GM06990 (cell line): ENCODE data around the gene MCF2L.

Experiments
- DNase-seq: peaks from one replicate; pipeline ENCODE4 v3.0.0-alpha.2; 2011; ENCODE audit not compliant: insufficient read length; ENCODE audit errors: extremely low read depth
- H3K27me3 ChIP-seq: replicated peaks from 2 replicates; pipeline ENCODE4 v1.6.0; 2011; ENCODE audit warnings: low read length; ENCODE audit not compliant: control insufficient read depth, insufficient read depth
- H3K36me3 ChIP-seq: 2 replicates; pipeline ENCODE4 v1.5.1; 2011; ENCODE audit warnings: low read length; ENCODE audit not compliant: control insufficient read depth, insufficient read depth
- H3K4me3 ChIP-seq: replicated peaks from 2 replicates; pipeline ENCODE4 v1.5.1; 2011; ENCODE audit warnings: low read depth, mild to moderate bottlenecking, control low read depth, low read length
- TF ChIP-seq, protein P1 (sequence below): IDR thresholded peaks from 2 replicates; pipeline ENCODE4 v1.5.1; 2011; ENCODE audit warnings: low read length, control low read depth, mild to moderate bottlenecking, inconsistent platforms; ENCODE audit not compliant: insufficient read depth, poor library complexity, severe bottlenecking

Gene MCF2L

DNA sequence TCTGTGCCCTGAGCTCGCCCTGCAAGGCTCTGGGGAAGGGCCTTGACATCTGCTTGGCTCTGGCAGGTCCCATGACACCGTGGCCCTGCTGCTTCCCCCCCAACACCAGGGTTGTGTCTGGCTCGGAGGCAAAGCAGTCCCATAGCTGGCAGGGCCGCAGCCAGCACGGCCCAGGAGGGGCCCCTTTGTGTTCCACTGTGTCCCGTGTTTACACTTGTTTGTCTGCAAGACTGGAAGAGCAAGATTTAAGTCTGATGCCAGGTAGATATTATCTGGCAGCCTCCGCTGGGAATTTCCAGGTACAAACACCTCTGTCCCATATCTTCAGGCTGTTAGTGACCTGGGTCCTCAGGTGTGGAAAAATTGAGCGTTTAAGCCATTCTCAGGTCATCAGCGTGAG lies 44.3 kb downstream of the MCF2L start:
- DNase-seq = no peak
- TF ChIP-seq, protein P1, sequence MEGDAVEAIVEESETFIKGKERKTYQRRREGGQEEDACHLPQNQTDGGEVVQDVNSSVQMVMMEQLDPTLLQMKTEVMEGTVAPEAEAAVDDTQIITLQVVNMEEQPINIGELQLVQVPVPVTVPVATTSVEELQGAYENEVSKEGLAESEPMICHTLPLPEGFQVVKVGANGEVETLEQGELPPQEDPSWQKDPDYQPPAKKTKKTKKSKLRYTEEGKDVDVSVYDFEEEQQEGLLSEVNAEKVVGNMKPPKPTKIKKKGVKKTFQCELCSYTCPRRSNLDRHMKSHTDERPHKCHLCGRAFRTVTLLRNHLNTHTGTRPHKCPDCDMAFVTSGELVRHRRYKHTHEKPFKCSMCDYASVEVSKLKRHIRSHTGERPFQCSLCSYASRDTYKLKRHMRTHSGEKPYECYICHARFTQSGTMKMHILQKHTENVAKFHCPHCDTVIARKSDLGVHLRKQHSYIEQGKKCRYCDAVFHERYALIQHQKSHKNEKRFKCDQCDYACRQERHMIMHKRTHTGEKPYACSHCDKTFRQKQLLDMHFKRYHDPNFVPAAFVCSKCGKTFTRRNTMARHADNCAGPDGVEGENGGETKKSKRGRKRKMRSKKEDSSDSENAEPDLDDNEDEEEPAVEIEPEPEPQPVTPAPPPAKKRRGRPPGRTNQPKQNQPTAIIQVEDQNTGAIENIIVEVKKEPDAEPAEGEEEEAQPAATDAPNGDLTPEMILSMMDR = no peak
- Histone ChIP-seq H3K27me3 (no peaks in the 10 kb centered on the region), H3K36me3 (no peaks in the 10 kb centered on the region), H3K4me3 (no peak overlapping the region)

DNA sequence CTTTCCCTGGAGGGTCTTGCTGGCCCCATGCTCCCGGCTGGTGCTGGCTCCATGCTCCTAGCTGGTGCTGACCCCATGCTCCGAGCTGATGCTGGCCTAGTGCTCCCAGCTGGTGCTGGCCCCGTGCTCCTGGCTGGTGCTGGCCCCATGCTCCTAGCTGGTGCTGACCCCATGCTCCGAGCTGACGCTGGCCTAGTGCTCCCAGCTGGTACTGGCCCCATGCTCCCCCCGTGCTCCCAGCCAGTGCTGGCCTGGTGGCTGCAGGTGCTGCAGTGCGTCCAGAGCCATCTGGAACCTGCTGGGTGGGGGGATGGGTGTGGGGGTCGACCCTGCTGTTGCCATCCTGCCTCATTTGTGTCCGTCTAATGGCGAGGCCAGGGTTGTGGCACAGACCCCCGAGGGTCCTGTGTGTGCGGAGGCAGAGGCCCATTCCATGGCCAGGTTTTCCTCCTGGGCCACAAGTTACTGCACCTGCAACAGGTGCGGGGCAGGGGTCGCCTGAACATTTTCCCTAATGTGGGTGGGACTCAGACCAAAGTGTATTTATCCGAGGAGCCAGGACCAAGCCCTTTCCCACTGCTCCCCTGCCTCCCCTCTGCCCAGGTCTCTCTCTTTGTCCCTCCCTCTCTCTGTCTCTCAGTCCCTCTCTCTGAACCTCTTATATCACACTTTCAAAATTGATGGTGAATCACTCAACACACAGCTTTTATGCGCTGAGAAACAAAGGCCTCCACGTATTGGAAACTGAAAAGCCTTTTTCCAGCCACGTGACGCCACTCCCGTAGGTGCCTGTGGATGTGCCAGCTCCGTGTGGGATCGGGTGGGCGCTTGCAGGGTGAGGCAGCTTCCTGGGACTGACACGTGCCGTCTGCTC lies 45.1 kb downstream of the MCF2L start:
- TF ChIP-seq, protein P1 = no peak
- H3K36me3 ChIP-seq = no peaks in the 10 kb centered on the region

DNA sequence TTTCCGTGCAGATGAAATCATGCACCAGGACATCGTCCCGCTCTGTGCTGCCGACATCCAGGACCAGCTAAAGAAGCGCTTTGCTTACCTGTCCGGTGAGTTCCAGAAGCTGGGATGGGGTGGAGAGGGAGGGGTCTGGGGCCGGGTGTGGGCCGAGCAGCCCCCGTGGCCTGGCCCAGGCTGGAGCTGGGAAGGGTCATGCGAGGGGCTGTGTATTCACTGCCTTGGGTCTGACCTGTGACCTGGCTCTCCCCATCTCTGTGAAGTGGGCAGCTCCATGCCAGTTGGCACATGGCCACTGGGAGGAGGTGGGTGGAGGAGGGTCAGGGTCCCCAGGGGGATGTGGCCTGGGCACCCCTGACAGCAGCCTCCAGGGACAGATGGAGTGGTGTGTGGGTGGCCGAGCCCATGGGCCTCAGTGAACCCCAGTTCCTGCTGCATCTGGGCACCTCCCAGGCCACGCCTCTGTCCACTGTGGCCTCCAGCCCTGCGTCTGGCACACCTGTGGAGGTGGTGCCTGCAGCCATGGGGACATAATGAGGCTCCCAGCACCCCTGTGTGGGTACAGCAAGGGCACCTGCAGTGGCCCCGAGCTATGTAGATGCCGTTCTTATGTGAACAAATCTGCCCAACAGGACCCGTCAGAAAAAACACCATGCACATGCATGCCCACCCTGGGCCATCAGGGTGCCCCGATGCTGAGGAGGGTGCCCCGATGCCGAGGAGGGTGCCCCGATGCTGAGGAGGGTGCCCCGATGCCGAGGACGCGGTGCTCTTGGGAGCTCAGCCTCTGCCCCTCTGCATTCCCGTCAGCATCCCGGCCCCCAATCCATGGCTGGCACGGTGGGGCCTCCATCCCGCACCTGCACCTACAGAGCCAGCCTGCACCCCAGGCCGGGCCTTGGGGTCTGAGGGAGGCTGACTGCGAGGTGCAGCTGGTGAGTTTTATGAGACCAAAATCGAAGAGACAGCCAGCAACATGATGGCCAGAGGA lies 46.0 kb downstream of the MCF2L start:
- TF ChIP-seq, protein P1 = no peak
- Histone ChIP-seq H3K36me3 (no peaks in the 10 kb centered on the region), H3K4me3 (no peak overlapping the region), H3K27me3 (no peaks in the 10 kb centered on the region)
- no peak for DNase-seq

More for the DNA sequence above, 45.1 kb downstream of the MCF2L start:
- Histone ChIP-seq H3K27me3 (no peaks in the 10 kb centered on the region), H3K4me3 (no peak overlapping the region)
- DNase-seq = no peak

DNA sequence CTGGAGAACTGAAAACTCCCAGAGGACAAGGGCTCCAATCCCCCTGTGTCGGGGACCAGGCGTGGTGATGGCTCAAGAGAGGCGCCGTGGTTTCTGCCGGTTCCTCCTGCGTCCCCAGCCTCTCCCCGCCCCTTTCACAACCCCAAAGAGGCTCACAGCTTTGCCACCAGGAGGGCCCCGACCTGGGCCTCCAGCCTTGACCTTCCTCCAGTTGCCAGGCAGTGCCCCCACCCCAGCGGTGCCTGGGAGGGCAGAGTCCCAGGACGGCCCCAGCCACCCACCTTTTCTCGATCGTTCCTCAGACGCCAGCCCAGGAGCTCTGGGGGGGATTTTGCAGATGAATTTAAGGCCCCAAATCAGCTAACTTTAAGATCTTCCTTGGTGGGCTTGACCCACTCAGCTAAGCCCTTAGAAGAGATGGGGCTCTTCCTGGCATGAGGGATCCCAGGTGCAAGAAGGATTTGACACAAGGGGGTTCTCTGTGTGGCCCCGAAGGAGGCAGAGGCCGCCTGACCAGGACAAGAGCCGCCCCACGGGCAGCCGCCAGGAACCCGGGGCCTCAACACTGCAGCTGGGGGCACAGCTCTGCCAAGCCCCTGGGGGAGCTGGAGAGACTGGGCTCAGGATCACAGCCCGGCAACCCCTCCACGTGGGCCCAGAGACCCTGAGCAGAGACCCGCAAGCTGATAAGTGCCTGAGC lies 47.0 kb downstream of the MCF2L start:
- no peaks in the 10 kb centered on the region for H3K27me3 ChIP-seq
- no peak for DNase-seq
- no peak overlapping the region for H3K4me3 ChIP-seq
- TF ChIP-seq, protein P1 = no peak
- H3K36me3 ChIP-seq = no peaks in the 10 kb centered on the region

DNA sequence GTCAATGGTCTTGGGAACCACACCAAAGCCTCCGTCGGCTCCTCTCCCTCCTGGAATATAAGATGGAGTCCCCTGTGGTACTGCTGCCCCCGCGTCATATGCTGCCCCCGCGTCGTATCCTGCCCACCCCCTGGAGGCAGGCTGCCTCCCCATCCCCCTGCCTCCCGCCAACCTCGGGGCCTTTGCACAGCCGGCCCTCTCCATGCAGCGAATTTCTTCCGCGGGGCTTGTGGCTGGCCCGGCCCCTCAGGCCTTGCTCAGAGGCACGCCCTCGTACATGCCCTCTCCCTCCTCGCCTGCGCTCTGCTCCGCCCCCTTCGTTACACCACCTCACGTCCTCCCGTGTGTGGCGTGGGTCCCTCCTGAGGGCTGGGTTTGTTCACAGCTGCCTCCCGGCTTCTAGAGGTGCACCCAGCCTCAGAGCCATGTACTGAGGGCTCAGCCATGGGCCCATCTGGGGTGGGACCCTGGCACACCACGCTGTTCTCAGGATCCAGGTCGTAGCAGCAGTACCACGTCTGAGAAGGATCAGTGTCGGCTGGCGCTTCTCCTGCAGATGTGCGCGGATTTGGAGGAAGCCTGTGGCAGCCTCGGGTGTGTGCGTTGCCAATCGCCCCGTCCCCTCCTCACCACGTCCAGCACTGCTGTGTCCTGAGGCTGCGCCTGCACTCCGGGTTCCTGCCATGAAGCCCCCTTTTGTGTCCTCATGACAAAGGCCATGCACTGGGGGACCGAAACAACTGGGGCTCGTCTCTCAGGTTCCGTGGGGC lies 47.7 kb downstream of the MCF2L start:
- no peak for DNase-seq
- Histone ChIP-seq H3K36me3 (no peaks in the 10 kb centered on the region), H3K4me3 (no peak overlapping the region), H3K27me3 (no peaks in the 10 kb centered on the region)
- TF ChIP-seq, protein P1 = no peak
